GM19099 (cell line): Measurements from ENCODE around the gene PTPN14.

Source experiments
- POLR2A ChIP-seq: IDR thresholded peaks from 3 replicates; pipeline ENCODE4 v1.6.1; 2011; ENCODE audit warnings: low read depth; ENCODE audit not compliant: insufficient read length; ENCODE audit errors: extremely low read depth

Gene PTPN14

GRCh38 chr1:214525535-214526019, 25.8 kb downstream of the PTPN14 start:
- no peak for TF ChIP-seq POLR2A

DNA sequence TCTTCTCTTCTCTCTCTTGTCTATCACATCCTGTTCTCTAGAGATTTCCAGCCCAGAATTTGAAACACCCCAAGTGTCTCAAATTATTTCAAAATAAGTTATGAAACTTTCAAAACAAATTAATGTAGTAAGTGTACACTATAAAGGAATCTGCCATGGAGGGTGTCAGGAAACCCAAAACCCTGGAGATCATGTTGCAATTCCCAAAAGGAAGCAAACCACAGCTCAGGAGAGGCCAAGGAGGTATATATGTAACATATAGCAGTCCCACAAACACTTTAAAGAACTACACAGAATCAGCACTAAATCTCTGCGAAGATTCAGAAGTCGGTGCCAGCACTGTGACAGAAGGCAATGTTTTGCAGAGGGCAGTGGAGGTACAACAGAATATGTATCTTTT, 26.6 kb downstream of the PTPN14 start:
- no peak for TF ChIP-seq POLR2A

DNA sequence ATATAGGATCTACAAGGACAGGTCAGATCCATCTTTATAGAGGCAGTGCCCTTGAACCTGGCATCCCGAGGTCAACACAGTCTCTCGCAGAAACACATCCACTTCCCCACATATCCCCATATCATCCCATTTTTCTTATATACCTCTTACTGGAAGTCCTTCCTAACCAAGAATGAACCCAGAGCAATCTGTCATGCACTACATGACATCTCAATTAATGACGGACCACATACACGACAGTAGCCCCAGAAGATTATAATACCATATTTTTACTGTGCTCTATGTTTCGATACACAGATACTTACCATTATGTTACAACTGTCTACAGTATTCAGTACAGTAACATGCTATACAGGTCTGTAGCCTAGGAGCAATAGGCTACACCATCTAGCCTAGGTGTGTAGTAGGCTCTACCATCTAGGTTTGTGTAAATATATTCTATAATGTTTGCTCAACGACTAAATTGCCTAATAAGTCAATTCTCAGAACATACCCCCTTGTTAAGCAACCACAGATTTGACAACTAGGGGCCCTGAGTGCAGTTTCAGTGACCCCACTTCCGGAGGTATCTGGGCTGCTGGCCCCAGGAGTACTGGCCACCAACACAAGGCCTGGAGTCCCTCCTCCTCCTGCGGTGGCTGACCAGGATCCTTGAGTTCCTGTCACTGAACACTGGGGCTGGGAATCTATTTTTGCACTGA, 28.1 kb downstream of the PTPN14 start:
- no peak for TF ChIP-seq POLR2A

DNA sequence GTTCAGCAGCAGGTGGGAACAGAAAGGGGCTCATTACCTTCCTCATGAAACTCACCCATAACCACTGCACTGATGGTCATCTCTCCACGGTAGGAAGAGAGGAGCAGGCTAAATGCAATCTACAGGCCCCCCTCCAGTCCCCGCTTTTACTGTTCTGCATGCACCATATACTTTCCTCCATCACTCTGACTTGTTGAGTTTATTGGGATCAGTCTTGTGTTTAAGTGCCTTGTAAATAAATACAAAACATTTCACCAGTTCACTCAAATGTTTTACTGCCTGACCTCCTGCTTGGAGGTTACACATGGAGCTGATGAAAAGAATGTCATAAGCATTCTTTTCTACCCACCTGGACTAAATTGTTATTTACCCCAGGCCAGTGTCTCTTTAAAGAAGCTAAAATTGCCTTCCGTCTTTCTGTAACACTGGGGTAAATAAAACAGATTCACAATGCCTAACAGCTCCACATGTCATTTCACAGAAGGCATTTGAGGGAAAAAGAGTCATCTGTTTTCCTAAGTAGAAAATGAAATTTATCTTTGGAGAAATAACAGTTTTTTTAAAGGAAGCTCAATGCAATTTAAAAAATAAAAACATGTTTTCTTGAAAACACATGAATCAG, 30.7 kb downstream of the PTPN14 start:
- TF ChIP-seq POLR2A, result no peak

- TF ChIP-seq POLR2A, result no peak
These were observed 33.0 kb downstream of the PTPN14 start for GRCh38 chr1:214518361-214518760.

DNA sequence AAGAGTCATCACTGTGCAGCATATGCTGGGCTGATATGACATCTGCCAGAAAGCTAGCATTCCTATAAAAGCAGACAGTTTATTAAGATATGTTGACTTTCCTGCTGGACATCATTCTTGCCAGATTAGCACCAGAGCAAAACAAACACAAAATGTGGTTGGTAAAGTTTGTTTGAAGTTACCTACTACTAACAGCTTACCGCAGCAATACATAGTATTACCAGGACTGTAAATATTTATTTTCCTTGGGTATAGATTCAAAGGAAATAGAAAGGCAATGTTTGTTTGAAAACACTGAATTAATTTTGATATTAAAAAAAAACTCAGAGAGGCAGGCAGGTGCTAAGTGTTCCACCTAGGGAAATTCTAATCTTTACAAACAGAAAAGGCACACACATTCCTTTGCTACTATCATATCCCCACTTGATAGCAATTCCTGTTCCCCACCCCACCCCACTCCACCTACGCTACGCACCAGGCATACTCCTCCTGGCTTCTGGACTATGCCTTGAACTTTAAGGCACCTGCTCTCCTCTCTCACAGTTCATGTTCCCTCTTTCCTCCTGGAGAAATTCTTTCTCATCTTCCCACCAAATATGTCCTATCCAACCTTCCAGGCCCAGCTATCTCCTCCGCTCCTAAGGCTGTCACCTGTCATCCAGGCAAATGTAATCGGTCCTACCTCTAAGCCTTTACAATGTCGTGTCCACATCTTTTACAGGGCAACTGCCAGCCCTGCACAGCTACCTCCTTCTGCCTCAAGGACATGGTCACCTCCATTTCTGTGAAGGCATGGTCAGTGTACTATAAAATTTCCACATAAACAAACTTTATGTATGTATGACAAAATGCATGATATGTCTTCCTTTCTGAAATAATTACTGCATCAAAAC, 34.7 kb downstream of the PTPN14 start:
- TF ChIP-seq POLR2A, result no peak

DNA sequence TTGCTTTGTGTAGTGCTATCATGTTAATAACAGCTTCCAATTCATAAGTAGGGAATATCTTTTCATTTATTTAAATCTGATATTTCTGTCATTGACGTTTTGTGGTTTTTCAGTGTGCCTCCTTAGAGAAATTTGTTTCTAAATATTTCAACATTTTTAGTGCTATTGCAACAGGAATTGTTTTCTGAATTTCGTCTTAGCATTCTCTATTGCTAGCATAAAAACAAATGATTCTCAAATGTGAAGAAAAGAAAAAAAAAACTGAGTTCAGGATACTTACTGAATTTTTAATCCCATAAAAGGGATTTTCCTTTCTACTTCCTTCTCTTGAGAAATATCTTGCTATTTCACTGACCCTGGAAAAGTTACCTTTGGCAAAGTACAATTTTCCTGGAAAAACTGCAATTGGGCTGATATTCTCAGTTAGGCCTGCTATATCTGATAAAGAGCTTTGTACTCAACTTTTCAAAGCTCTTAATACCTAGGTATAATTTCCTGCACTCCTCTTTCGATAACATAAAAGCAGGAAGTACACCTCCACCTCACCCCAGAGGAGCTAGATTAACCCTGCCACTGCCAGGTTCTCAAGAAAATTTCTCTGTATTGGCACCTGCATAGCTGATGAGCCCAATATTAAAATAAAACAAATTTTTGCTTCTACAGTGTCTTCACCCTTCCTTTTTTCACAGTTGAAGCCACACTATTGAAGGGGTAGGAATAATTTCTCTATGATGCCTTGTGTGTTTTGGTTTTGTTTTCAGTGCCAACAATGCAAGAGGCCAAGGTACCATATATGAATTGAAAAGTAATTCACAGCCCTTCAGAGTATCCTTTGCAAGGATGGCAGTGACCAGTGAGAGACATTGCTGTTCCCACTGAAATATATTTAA, 35.6 kb downstream of the PTPN14 start:
- TF ChIP-seq POLR2A, result no peak

GRCh38 chr1:214514819-214515383, 36.5 kb downstream of the PTPN14 start:
- TF ChIP-seq POLR2A, result no peak

- TF ChIP-seq POLR2A, result no peak
These were observed 37.2 kb downstream of the PTPN14 start for GRCh38 chr1:214514032-214514818.

- TF ChIP-seq POLR2A, result no peak
These were observed 38.0 kb downstream of the PTPN14 start for GRCh38 chr1:214513394-214513793.

DNA sequence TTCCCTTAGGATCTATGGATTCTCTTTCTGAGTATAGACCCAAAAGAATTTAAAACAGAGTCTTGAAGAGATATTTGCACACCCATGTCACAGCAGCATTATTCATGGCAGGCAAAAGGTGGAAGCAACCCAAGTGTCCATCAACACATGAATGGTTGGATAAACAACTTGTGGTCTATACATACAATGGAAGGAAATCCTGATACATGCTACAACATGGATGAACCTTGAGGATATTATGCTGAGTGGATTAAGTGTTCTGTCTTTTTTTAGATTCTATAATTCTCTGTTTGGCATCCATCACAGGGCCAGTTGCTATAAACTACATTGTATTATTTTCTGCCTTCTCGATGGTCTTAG, 39.8 kb downstream of the PTPN14 start:
- TF ChIP-seq POLR2A, result no peak

- no peak for TF ChIP-seq POLR2A
These were observed 40.3 kb downstream of the PTPN14 start for GRCh38 chr1:214510914-214511638.

DNA sequence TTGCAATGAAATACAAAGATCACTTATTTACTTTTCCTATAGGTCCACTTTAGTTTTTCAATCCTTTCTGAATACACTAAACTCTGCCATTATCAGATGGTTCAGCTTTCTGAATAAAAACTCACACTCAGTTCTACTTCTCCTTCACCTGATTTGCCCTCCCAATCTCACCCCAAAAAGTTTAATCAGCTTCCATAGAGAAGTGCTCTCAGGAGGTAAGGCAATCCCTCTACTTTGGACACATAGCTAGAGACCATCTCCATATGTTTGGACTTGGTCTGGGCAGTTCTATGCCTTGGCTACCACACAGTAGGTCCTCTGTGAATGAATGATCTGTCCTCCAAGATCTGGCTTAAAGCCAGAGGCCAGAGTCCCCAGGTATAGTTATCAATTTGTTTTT, 40.9 kb downstream of the PTPN14 start:
- no peak for TF ChIP-seq POLR2A
